Esophagus mucosa (tissue), 1 donor: ENCODE results near the gene NCR2. TPM values are rescaled to one million over a fixed set of nuclear protein-coding genes. Genes with fewer than 3 reads are reported as not detected.

ENCODE experiments used
- ATAC-seq: fragments of 200-7000 bp; cut with Tn5 transposase; one replicate; pipeline ENCODE4 v1.9.1; 2020
- total RNA-seq: library from RNA; stranded (reverse); gene quantifications from one replicate; pipeline ENCODE4 v1.2.4, GENCODE V29; 2023
- donor health status: DM: yes; HTN: yes; CAD: no.

NCR2 gene
- total RNA-seq, 1 donor from 2014 or later: not detected

GRCh38 chr6:41331401-41332150, 3.8 kb upstream of the NCR2 start:
- no peak for ATAC-seq

GRCh38 chr6:41332241-41332640, 3.2 kb upstream of the NCR2 start:
- ATAC-seq: no peak

- ATAC-seq: no peak
Observed at GRCh38 chr6:41332842-41333736, 2.3 kb upstream of the NCR2 start.

- ATAC-seq: no peak
Observed at GRCh38 chr6:41334482-41335040, 847 bp upstream of the NCR2 start.

GRCh38 chr6:41335943-41336342, 535 bp downstream of the NCR2 start:
- ATAC-seq: no peak

GRCh38 chr6:41336824-41337223, 1.4 kb downstream of the NCR2 start:
- ATAC-seq: no peak

GRCh38 chr6:41337709-41338108, 2.3 kb downstream of the NCR2 start:
- no peak for ATAC-seq

- no peak for ATAC-seq
Observed at GRCh38 chr6:41338659-41339058, 3.3 kb downstream of the NCR2 start.

- no peak for ATAC-seq
Observed at GRCh38 chr6:41341580-41341979, 6.2 kb downstream of the NCR2 start.

GRCh38 chr6:41342241-41342640, 6.8 kb downstream of the NCR2 start:
- ATAC-seq: no peak

- no peak for ATAC-seq
Observed at GRCh38 chr6:41343641-41344187, 8.3 kb downstream of the NCR2 start.

- ATAC-seq: peak; percentile 18
Observed at GRCh38 chr6:41344876-41345275, 9.5 kb downstream of the NCR2 start.

GRCh38 chr6:41345901-41346300, 10.5 kb downstream of the NCR2 start:
- ATAC-seq: no peak

- no peak for ATAC-seq
Observed at GRCh38 chr6:41346441-41346840, 11.0 kb downstream of the NCR2 start.

- ATAC-seq: no peak
Observed at GRCh38 chr6:41347378-41348050, 12.1 kb downstream of the NCR2 start.

- ATAC-seq: no peak
Observed at GRCh38 chr6:41348934-41349333, 13.5 kb downstream of the NCR2 start.

GRCh38 chr6:41352396-41352795, 17.0 kb downstream of the NCR2 start:
- no peak for ATAC-seq

GRCh38 chr6:41352907-41353306, 17.5 kb downstream of the NCR2 start:
- no peak for ATAC-seq

- ATAC-seq: no peak
Observed at GRCh38 chr6:41353333-41353732, 17.9 kb downstream of the NCR2 start.

GRCh38 chr6:41355952-41356351, 20.5 kb downstream of the NCR2 start:
- ATAC-seq: no peak

- ATAC-seq: no peak
Observed at GRCh38 chr6:41356825-41357224, 21.4 kb downstream of the NCR2 start.

GRCh38 chr6:41358503-41358902, 23.1 kb downstream of the NCR2 start:
- ATAC-seq: no peak
